Astrocyte (in vitro differentiated cells and primary cell): Measurements from ENCODE around the gene STIM1. TPM values are rescaled to one million over a fixed set of nuclear protein-coding genes. Genes with fewer than 3 reads are reported as not detected.

Experiments
- DNase-seq: peaks from one replicate; pipeline ENCODE4 v3.0.0-alpha.2; 2010; ENCODE audit warnings: low read depth
- FAIRE-seq: peaks from 2 replicates; lab custom pipeline; 2011; peaks lifted over from hg19 to GRCh38; lab: Jason Lieb, UNC
- H2AFZ ChIP-seq: 2 replicates; pipeline ENCODE4 v1.6.0; 2012; ENCODE audit warnings: low read depth, low read length, inconsistent platforms
- H3K27ac ChIP-seq: 2 replicates; pipeline ENCODE4 v1.5.1; 2011; ENCODE audit warnings: low read depth, low read length, inconsistent platforms
- H3K27me3 ChIP-seq: 2 replicates; pipeline ENCODE4 v1.6.0; 2011; ENCODE audit warnings: low read length, inconsistent platforms; ENCODE audit not compliant: insufficient read depth
- H3K36me3 ChIP-seq: 2 replicates; pipeline ENCODE4 v1.5.1; 2011; ENCODE audit warnings: low read length, inconsistent platforms; ENCODE audit not compliant: insufficient read depth
- H3K4me1 ChIP-seq: 2 replicates; pipeline ENCODE4 v1.5.1; 2011; ENCODE audit warnings: low read length, inconsistent platforms; ENCODE audit not compliant: insufficient read depth
- H3K4me2 ChIP-seq: 2 replicates; pipeline ENCODE4 v1.6.0; 2012; ENCODE audit warnings: low read length, inconsistent platforms
- H3K4me3 ChIP-seq: 2 replicates; pipeline ENCODE4 v1.5.1; 2011; ENCODE audit warnings: low read depth, mild to moderate bottlenecking, low read length, inconsistent platforms; ENCODE audit not compliant: insufficient read depth
- H3K79me2 ChIP-seq: 2 replicates; pipeline ENCODE4 v1.6.0; 2012; ENCODE audit warnings: mild to moderate bottlenecking, low read length, inconsistent platforms; ENCODE audit not compliant: insufficient read depth
- H3K9ac ChIP-seq: 2 replicates; pipeline ENCODE4 v1.6.0; 2012; ENCODE audit warnings: mild to moderate bottlenecking, low read length, inconsistent platforms
- H3K9me3 ChIP-seq: 2 replicates; pipeline ENCODE4 v1.5.1; 2012; ENCODE audit warnings: low read depth, mild to moderate bottlenecking, low read length, inconsistent platforms; ENCODE audit not compliant: insufficient read depth
- H4K20me1 ChIP-seq: 2 replicates; pipeline ENCODE4 v1.6.0; 2012; ENCODE audit warnings: low read length, inconsistent platforms; ENCODE audit not compliant: insufficient read depth
- H3K27ac Mint-ChIP-seq: one replicate; pipeline ENCODE4 v1.8.0; 2021; ENCODE audit warnings: mild to moderate bottlenecking, mixed read lengths; ENCODE audit not compliant: unreplicated experiment
- H3K27me3 Mint-ChIP-seq: one replicate; pipeline ENCODE4 v1.8.0; 2021; ENCODE audit warnings: low read depth, mixed read lengths; ENCODE audit not compliant: unreplicated experiment
- H3K36me3 Mint-ChIP-seq: one replicate; pipeline ENCODE4 v1.8.0; 2021; ENCODE audit warnings: low read depth, mixed read lengths; ENCODE audit not compliant: unreplicated experiment
- H3K4me1 Mint-ChIP-seq: one replicate; pipeline ENCODE4 v1.8.0; 2021; ENCODE audit warnings: low read depth, mixed read lengths; ENCODE audit not compliant: unreplicated experiment
- H3K4me3 Mint-ChIP-seq: one replicate; pipeline ENCODE4 v1.8.0; 2021; ENCODE audit warnings: mild to moderate bottlenecking, moderate library complexity, mixed read lengths; ENCODE audit not compliant: unreplicated experiment
- H3K9me3 Mint-ChIP-seq: one replicate; pipeline ENCODE4 v1.8.0; 2021; ENCODE audit warnings: mild to moderate bottlenecking, mixed read lengths; ENCODE audit not compliant: unreplicated experiment
- EZH2 ChIP-seq: IDR thresholded peaks from 2 replicates; pipeline ENCODE4 v1.6.1; 2012; ENCODE audit warnings: mild to moderate bottlenecking, low read length, inconsistent platforms; ENCODE audit not compliant: insufficient read depth
- total RNA-seq: library from RNA; stranded (reverse); gene quantifications from 2 replicates; pipeline ENCODE4 v1.2.1, GENCODE V29; 2021
- TF ChIP-seq, protein P1 (sequence below): IDR thresholded peaks from 2 replicates; pipeline ENCODE4 v1.5.1; 2011; ENCODE audit warnings: low read depth, mild to moderate bottlenecking, inconsistent platforms, low read length, moderate library complexity; ENCODE audit not compliant: insufficient read depth

STIM1 gene
- total RNA-seq, 1 donor from 2014 or later: 42.9 TPM

DNA sequence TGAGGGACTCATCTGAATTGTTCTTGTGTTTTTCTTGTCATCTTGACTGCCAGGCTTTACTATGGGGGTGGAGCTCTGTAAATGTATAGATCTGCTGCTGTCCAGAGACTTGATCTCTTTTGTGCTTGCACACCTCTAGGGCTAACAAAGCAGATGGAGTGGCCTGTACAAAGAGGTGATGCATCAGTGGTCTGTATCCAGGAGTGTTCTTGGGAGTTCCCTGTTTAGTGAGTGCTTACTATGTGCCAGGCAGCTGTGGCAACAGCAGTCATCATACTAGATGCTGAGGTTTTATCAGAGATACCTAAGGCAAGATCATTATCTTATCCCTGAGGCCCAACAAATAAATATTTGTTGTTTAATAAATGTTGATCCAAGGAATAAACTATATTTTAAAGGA, 33.4 kb downstream of the STIM1 start:
- Histone ChIP-seq H2AFZ (no peak overlapping the region), H3K36me3 (no peaks in the 10 kb centered on the region), H3K4me1 (peaks cover 5% of the 10 kb centered on the region), H3K27ac (no peak overlapping the region), H3K9me3 (no peaks in the 10 kb centered on the region), H3K79me2 (peaks cover 7% of the 10 kb centered on the region), H3K9ac (no peak overlapping the region), H3K4me3 (no peak overlapping the region), H4K20me1 (peaks cover 3% of the 10 kb centered on the region), H3K27me3 (no peaks in the 10 kb centered on the region), H3K4me2 (no peak overlapping the region)
- no peak for TF ChIP-seq EZH2
- TF ChIP-seq, protein P1, sequence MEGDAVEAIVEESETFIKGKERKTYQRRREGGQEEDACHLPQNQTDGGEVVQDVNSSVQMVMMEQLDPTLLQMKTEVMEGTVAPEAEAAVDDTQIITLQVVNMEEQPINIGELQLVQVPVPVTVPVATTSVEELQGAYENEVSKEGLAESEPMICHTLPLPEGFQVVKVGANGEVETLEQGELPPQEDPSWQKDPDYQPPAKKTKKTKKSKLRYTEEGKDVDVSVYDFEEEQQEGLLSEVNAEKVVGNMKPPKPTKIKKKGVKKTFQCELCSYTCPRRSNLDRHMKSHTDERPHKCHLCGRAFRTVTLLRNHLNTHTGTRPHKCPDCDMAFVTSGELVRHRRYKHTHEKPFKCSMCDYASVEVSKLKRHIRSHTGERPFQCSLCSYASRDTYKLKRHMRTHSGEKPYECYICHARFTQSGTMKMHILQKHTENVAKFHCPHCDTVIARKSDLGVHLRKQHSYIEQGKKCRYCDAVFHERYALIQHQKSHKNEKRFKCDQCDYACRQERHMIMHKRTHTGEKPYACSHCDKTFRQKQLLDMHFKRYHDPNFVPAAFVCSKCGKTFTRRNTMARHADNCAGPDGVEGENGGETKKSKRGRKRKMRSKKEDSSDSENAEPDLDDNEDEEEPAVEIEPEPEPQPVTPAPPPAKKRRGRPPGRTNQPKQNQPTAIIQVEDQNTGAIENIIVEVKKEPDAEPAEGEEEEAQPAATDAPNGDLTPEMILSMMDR: no peak
- Mint-ChIP-seq H3K36me3 (no peaks in the 10 kb centered on the region), H3K27me3 (no peaks in the 10 kb centered on the region), H3K27ac (no peak overlapping the region), H3K4me1 (peaks cover 1% of the 10 kb centered on the region), H3K9me3 (peaks cover 4% of the 10 kb centered on the region), H3K4me3 (no peak overlapping the region)
- no peak for FAIRE-seq
- no peak for DNase-seq

DNA sequence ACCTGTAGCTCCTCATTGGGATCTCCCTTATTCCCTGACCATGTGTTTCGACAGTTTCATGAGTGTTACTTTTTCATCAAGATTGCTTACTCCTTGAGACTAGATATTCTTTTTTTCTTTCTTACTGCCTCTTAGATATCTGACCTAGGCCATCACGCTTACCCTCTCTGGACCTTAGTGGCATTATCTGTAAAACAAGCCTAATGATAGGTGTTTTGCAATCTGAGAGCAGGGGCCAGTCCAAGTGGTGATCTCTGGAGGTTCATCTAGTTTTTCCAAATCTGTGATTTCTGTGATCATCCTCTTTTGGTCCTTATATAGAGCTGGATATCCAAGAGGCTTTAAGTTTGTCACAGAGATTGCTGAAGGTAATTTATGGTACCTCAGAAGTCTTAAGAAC, 34.5 kb downstream of the STIM1 start:
- Histone ChIP-seq H3K4me3 (no peak overlapping the region), H2AFZ (no peak overlapping the region), H3K79me2 (peaks cover 7% of the 10 kb centered on the region), H3K36me3 (no peaks in the 10 kb centered on the region), H3K27ac (no peak overlapping the region), H3K9ac (no peak overlapping the region), H3K4me2 (no peak overlapping the region), H3K27me3 (no peaks in the 10 kb centered on the region), H3K4me1 (peaks cover 5% of the 10 kb centered on the region), H4K20me1 (peaks cover 3% of the 10 kb centered on the region), H3K9me3 (no peaks in the 10 kb centered on the region)
- no peak overlapping the region for H3K27ac Mint-ChIP-seq
- FAIRE-seq (no peak), DNase-seq (no peak)
- no peak overlapping the region for H3K4me3 Mint-ChIP-seq
- H3K9me3 Mint-ChIP-seq: peaks cover 2% of the 10 kb centered on the region
- TF ChIP-seq EZH2: no peak
- TF ChIP-seq, protein P1: no peak
- H3K36me3 Mint-ChIP-seq: no peaks in the 10 kb centered on the region
- H3K27me3 Mint-ChIP-seq: no peaks in the 10 kb centered on the region
- H3K4me1 Mint-ChIP-seq: peaks cover 7% of the 10 kb centered on the region

DNA sequence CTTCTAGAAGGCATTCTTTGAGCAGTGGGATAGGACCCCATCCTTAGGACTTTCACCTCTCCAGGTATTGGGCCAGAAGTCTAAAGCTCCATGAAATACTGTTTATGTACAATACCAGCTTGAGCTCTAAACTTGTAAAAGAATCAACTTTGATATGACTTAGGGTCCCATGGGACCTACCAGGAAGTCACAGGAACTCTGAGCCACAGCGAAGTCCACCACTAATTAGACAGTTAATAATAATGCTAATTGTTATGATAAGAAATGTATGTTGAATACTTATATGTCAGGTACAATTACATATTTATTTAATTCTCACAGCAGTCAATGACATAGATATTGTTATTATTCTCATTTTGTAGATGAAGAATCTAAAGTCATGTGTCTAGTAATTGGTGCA, 35.3 kb downstream of the STIM1 start:
- no peak for TF ChIP-seq EZH2
- TF ChIP-seq, protein P1: no peak
- Mint-ChIP-seq H3K4me1 (peaks cover 7% of the 10 kb centered on the region), H3K27me3 (no peaks in the 10 kb centered on the region), H3K4me3 (no peak overlapping the region), H3K9me3 (peaks cover 2% of the 10 kb centered on the region), H3K27ac (no peak overlapping the region), H3K36me3 (no peaks in the 10 kb centered on the region)
- Histone ChIP-seq H3K9me3 (no peaks in the 10 kb centered on the region), H3K27me3 (no peaks in the 10 kb centered on the region), H3K27ac (no peak overlapping the region), H2AFZ (no peak overlapping the region), H3K9ac (no peak overlapping the region), H3K4me2 (no peak overlapping the region), H3K36me3 (no peaks in the 10 kb centered on the region), H3K4me3 (no peak overlapping the region), H3K4me1 (peaks cover 1% of the 10 kb centered on the region), H3K79me2 (peaks cover 5% of the 10 kb centered on the region), H4K20me1 (peaks cover under 1% of the 10 kb centered on the region)
- FAIRE-seq (no peak), DNase-seq (no peak)
